Measurements from ENCODE around the gene MAPRE2. TPM values are rescaled to one million over a fixed set of nuclear protein-coding genes. Genes with fewer than 3 reads are reported as not detected.

The MAPRE2 gene
- polyA plus RNA-seq, 1 donor from 2014 or later = 58.9 TPM

DNA sequence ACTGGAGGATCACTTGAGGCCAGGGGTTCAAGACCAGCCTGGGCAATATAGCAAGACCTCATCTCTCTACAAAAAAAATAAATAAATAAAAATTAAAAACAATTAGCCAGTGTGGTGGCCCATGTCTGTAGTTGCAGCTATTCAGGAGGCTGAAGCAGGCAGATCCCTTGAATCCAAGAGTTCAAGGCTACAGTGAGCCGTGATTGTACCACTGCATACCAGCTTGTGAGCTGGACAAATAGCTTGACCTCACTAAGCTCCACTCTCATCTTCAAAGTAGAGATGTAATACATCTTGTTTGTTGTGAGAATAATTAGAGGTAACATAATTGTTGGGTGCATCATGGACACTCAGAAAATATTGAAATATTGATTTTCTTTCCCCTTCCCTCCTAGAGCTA, 31.1 kb upstream of the MAPRE2 start (continued):
- no peak for TF ChIP-seq EZH2 (IDR thresholded peaks at IDR 0.05; ENCODE audit: borderline replicate concordance, insufficient read depth, low read length, poor library complexity, severe bottlenecking)

- H3K36me3 ChIP-seq (ENCODE audit: insufficient read depth, low read length) = no peaks in the 10 kb centered on the region
- H4K20me1 ChIP-seq (ENCODE audit: insufficient read depth) = no peaks in the 10 kb centered on the region
- no peaks in the 10 kb centered on the region for H3K27me3 ChIP-seq (ENCODE audit: insufficient read depth, low read depth, low read length)
- H3F3A ChIP-seq (ENCODE audit: insufficient read depth, low read length, poor library complexity, severe bottlenecking) = no peaks in the 10 kb centered on the region
- H3K79me2 ChIP-seq (replicated peaks; ENCODE audit: insufficient read depth, low read length) = no peaks in the 10 kb centered on the region
- no peak overlapping the region for H3K27ac ChIP-seq (ENCODE audit: low read length)
- H3K4me3 ChIP-seq (ENCODE audit: low read length) = no peak overlapping the region
- no peaks in the 10 kb centered on the region for H3K9me3 ChIP-seq (ENCODE audit: low read length)
- H3K9ac ChIP-seq (ENCODE audit: low read length) = no peak overlapping the region
- H2AFZ ChIP-seq (ENCODE audit: low read depth, low read length) = no peak overlapping the region
- TF ChIP-seq SMC3 (conservative IDR thresholded peaks at IDR 0.05; ENCODE audit: poor library complexity) (no peak), MXI1 (conservative IDR thresholded peaks at IDR 0.05; ENCODE audit: poor library complexity, severe bottlenecking) (no peak), EP300 (conservative IDR thresholded peaks at IDR 0.05; ENCODE audit: poor library complexity, severe bottlenecking) (no peak), TAF1 (IDR thresholded peaks at IDR 0.05; ENCODE audit: low read depth) (no peak), EZH2 (IDR thresholded peaks at IDR 0.05; ENCODE audit: borderline replicate concordance, insufficient read depth, low read length, poor library complexity, severe bottlenecking) (no peak), RAD21 (conservative IDR thresholded peaks at IDR 0.05) (no peak), POLR2AphosphoS5 (IDR thresholded peaks at IDR 0.05) (no peak), REST (IDR thresholded peaks at IDR 0.05; ENCODE audit: borderline replicate concordance) (no peak)
- TF ChIP-seq, protein P1, sequence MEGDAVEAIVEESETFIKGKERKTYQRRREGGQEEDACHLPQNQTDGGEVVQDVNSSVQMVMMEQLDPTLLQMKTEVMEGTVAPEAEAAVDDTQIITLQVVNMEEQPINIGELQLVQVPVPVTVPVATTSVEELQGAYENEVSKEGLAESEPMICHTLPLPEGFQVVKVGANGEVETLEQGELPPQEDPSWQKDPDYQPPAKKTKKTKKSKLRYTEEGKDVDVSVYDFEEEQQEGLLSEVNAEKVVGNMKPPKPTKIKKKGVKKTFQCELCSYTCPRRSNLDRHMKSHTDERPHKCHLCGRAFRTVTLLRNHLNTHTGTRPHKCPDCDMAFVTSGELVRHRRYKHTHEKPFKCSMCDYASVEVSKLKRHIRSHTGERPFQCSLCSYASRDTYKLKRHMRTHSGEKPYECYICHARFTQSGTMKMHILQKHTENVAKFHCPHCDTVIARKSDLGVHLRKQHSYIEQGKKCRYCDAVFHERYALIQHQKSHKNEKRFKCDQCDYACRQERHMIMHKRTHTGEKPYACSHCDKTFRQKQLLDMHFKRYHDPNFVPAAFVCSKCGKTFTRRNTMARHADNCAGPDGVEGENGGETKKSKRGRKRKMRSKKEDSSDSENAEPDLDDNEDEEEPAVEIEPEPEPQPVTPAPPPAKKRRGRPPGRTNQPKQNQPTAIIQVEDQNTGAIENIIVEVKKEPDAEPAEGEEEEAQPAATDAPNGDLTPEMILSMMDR (IDR thresholded peaks at IDR 0.05; ENCODE audit: poor library complexity, severe bottlenecking) = no peak
- H3K9me2 ChIP-seq (ENCODE audit: insufficient read depth, low read length) = no peaks in the 10 kb centered on the region
- H3K4me2 ChIP-seq (ENCODE audit: low read length) = no peak overlapping the region
These were observed 30.2 kb upstream of the MAPRE2 start for GRCh38 chr18:35010993-35011392.

GRCh38 chr18:35019933-35020332, 21.3 kb upstream of the MAPRE2 start:
- Histone ChIP-seq H3K4me2 (ENCODE audit: low read length) (no peak overlapping the region), H3K36me3 (ENCODE audit: insufficient read depth, low read length) (no peaks in the 10 kb centered on the region), H3K79me2 (replicated peaks; ENCODE audit: insufficient read depth, low read length) (no peaks in the 10 kb centered on the region), H4K20me1 (ENCODE audit: insufficient read depth) (no peaks in the 10 kb centered on the region), H3F3A (ENCODE audit: insufficient read depth, low read length, poor library complexity, severe bottlenecking) (no peaks in the 10 kb centered on the region), H2AFZ (ENCODE audit: low read depth, low read length) (no peak overlapping the region), H3K9me3 (ENCODE audit: low read length) (no peaks in the 10 kb centered on the region), H3K9ac (ENCODE audit: low read length) (no peak overlapping the region), H3K27me3 (ENCODE audit: insufficient read depth, low read depth, low read length) (no peaks in the 10 kb centered on the region), H3K27ac (ENCODE audit: low read length) (no peak overlapping the region), H3K4me3 (ENCODE audit: low read length) (no peak overlapping the region), H3K9me2 (ENCODE audit: insufficient read depth, low read length) (no peaks in the 10 kb centered on the region)
- TF ChIP-seq POLR2AphosphoS5 (IDR thresholded peaks at IDR 0.05) (no peak), MXI1 (conservative IDR thresholded peaks at IDR 0.05; ENCODE audit: poor library complexity, severe bottlenecking) (no peak), RAD21 (conservative IDR thresholded peaks at IDR 0.05) (no peak), EZH2 (IDR thresholded peaks at IDR 0.05; ENCODE audit: borderline replicate concordance, insufficient read depth, low read length, poor library complexity, severe bottlenecking) (no peak), TAF1 (IDR thresholded peaks at IDR 0.05; ENCODE audit: low read depth) (no peak), EP300 (conservative IDR thresholded peaks at IDR 0.05; ENCODE audit: poor library complexity, severe bottlenecking) (no peak), SMC3 (conservative IDR thresholded peaks at IDR 0.05; ENCODE audit: poor library complexity) (no peak), REST (IDR thresholded peaks at IDR 0.05; ENCODE audit: borderline replicate concordance) (no peak)
- TF ChIP-seq, protein P1 (IDR thresholded peaks at IDR 0.05; ENCODE audit: poor library complexity, severe bottlenecking) = no peak
